ENCODE measurements around the gene GRIK4. TPM values are rescaled to one million over a fixed set of nuclear protein-coding genes. Genes with fewer than 3 reads are reported as not detected.

The GRIK4 gene
- total RNA-seq, 1 experiment from 2014 or later = 3.3 TPM

- Mint-ChIP-seq H3K27me3 (ENCODE audit: low read depth) (no peaks in the 10 kb centered on the region; the same call in 1 of the 2 replicates), H3K27ac (no peak overlapping the region), H3K4me1 (peaks cover 9% of the 10 kb centered on the region), H3K36me3 (no peaks in the 10 kb centered on the region), H3K4me3 (no peak overlapping the region), H3K9me3 (no peaks in the 10 kb centered on the region)
- no peak for DNase-seq (ENCODE audit: low spot score)
- CTCF ChIA-PET = interaction anchor here (1.6 kb wide), 1 partner anchor 161 kb away, joined by 5 read pairs; no protein-coding TSS in a partner anchor
- no peak for ATAC-seq
- TF ChIP-seq SP1 (CRISPR knock-in tag; conservative IDR thresholded peaks at IDR 0.05) (no peak), FOXK1 (CRISPR knock-in tag; IDR thresholded peaks at IDR 0.05) (no peak), ZNF423 (CRISPR knock-in tag; IDR thresholded peaks at IDR 0.05) (no peak), TCF7 (CRISPR knock-in tag; IDR thresholded peaks at IDR 0.05; ENCODE audit: low read depth) (no peak)
- TF ChIP-seq, protein P1, sequence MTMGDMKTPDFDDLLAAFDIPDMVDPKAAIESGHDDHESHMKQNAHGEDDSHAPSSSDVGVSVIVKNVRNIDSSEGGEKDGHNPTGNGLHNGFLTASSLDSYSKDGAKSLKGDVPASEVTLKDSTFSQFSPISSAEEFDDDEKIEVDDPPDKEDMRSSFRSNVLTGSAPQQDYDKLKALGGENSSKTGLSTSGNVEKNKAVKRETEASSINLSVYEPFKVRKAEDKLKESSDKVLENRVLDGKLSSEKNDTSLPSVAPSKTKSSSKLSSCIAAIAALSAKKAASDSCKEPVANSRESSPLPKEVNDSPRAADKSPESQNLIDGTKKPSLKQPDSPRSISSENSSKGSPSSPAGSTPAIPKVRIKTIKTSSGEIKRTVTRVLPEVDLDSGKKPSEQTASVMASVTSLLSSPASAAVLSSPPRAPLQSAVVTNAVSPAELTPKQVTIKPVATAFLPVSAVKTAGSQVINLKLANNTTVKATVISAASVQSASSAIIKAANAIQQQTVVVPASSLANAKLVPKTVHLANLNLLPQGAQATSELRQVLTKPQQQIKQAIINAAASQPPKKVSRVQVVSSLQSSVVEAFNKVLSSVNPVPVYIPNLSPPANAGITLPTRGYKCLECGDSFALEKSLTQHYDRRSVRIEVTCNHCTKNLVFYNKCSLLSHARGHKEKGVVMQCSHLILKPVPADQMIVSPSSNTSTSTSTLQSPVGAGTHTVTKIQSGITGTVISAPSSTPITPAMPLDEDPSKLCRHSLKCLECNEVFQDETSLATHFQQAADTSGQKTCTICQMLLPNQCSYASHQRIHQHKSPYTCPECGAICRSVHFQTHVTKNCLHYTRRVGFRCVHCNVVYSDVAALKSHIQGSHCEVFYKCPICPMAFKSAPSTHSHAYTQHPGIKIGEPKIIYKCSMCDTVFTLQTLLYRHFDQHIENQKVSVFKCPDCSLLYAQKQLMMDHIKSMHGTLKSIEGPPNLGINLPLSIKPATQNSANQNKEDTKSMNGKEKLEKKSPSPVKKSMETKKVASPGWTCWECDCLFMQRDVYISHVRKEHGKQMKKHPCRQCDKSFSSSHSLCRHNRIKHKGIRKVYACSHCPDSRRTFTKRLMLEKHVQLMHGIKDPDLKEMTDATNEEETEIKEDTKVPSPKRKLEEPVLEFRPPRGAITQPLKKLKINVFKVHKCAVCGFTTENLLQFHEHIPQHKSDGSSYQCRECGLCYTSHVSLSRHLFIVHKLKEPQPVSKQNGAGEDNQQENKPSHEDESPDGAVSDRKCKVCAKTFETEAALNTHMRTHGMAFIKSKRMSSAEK (CRISPR knock-in tag; IDR thresholded peaks at IDR 0.05; ENCODE audit: borderline replicate concordance) = no peak
- POLR2A ChIA-PET = no interaction called here
Observed at GRCh38 chr11:120857508-120857907, 346.0 kb downstream of the GRIK4 start.

- no peak for TF ChIP-seq MYBL2 (CRISPR knock-in tag; IDR thresholded peaks at IDR 0.05)
- TF ChIP-seq NFYB (CRISPR knock-in tag; conservative IDR thresholded peaks at IDR 0.05; ENCODE audit: low read depth) = no peak
- TF ChIP-seq, protein P2, sequence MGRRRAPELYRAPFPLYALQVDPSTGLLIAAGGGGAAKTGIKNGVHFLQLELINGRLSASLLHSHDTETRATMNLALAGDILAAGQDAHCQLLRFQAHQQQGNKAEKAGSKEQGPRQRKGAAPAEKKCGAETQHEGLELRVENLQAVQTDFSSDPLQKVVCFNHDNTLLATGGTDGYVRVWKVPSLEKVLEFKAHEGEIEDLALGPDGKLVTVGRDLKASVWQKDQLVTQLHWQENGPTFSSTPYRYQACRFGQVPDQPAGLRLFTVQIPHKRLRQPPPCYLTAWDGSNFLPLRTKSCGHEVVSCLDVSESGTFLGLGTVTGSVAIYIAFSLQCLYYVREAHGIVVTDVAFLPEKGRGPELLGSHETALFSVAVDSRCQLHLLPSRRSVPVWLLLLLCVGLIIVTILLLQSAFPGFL (CRISPR knock-in tag; IDR thresholded peaks at IDR 0.05; ENCODE audit: borderline replicate concordance) = no peak
- no peak for TF ChIP-seq ZNF425 (CRISPR knock-in tag; conservative IDR thresholded peaks at IDR 0.05)
- no peak for TF ChIP-seq SOX15 (CRISPR knock-in tag; IDR thresholded peaks at IDR 0.05)
- TF ChIP-seq ZNF416 (CRISPR knock-in tag; IDR thresholded peaks at IDR 0.05) = no peak
- no peak for TF ChIP-seq FOXP1 (CRISPR knock-in tag; IDR thresholded peaks at IDR 0.05; ENCODE audit: borderline replicate concordance)
- no peak for TF ChIP-seq ZBTB21 (CRISPR knock-in tag; IDR thresholded peaks at IDR 0.05; ENCODE audit: borderline replicate concordance)
- TF ChIP-seq ARID4B (CRISPR knock-in tag; IDR thresholded peaks at IDR 0.05; ENCODE audit: borderline replicate concordance) = no peak
- no peak for TF ChIP-seq JUN (CRISPR knock-in tag; IDR thresholded peaks at IDR 0.05)
- TF ChIP-seq ZNF232 (CRISPR knock-in tag; IDR thresholded peaks at IDR 0.05) = no peak
- TF ChIP-seq FOXK1 (CRISPR knock-in tag; IDR thresholded peaks at IDR 0.05) = no peak
- TF ChIP-seq TEAD4 (CRISPR knock-in tag; IDR thresholded peaks at IDR 0.05) = no peak
- no peak for TF ChIP-seq ZBTB43 (CRISPR knock-in tag; IDR thresholded peaks at IDR 0.05)
- no peak for TF ChIP-seq ETV6 (CRISPR knock-in tag; IDR thresholded peaks at IDR 0.05)
- TF ChIP-seq, protein P3, sequence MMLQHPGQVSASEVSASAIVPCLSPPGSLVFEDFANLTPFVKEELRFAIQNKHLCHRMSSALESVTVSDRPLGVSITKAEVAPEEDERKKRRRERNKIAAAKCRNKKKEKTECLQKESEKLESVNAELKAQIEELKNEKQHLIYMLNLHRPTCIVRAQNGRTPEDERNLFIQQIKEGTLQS (CRISPR knock-in tag; conservative IDR thresholded peaks at IDR 0.05) = no peak
- TF ChIP-seq ELF4 (CRISPR knock-in tag; IDR thresholded peaks at IDR 0.05; ENCODE audit: low read depth) = no peak
- TF ChIP-seq HMGA2 (CRISPR knock-in tag; IDR thresholded peaks at IDR 0.05) = no peak
- ChIA-PET CTCF (interaction anchor here (0.9 kb wide), 1 partner anchor 162 kb away, joined by 3 read pairs; no protein-coding TSS in a partner anchor), POLR2A (no interaction called here)
- DNase-seq (ENCODE audit: low spot score) (no peak), ATAC-seq (no peak)
- Mint-ChIP-seq H3K36me3 (no peaks in the 10 kb centered on the region), H3K4me3 (no peak overlapping the region), H3K9me3 (no peaks in the 10 kb centered on the region), H3K27ac (no peak overlapping the region), H3K27me3 (ENCODE audit: low read depth) (no peaks in the 10 kb centered on the region; the same call in 1 of the 2 replicates), H3K4me1 (peaks cover 9% of the 10 kb centered on the region)
Observed at GRCh38 chr11:120858740-120859139, 347.2 kb downstream of the GRIK4 start.

All from WTC11 (cell line).